K562 (cell line): ENCODE measurements around the gene PPP1R12C. TPM values are rescaled to one million over a fixed set of nuclear protein-coding genes. Genes with fewer than 3 reads are reported as not detected.

Source experiments
- ATAC-seq: fragments of 200-7000 bp; cut with Tn5 transposase; 3 replicates; pipeline ENCODE4 v1.9.1; 2020; ENCODE audit warnings: moderate library complexity
- BruUV-seq: library from RNA; stranded (reverse); fragments of 400-500 nt; replicated peaks from 2 replicates; lab custom pipeline; 2021; lab: Mats Ljungman, UMichigan
- CTCF ChIA-PET: fragments of 300-600 bp; formaldehyde crosslinking; extraction: SDS; loops from one replicate; lab custom pipeline; 2021; ENCODE audit warnings: low intra/inter-chr PET ratio; lab: Yijun Ruan, JAX
- POLR2A ChIA-PET: fragments of 300-600, 350-650 bp; sonication (Branson Sonifier 250); formaldehyde crosslinking; extraction: SDS; loops from one replicate; lab custom pipeline; 2021; ENCODE audit warnings: antibody characterized with exemption, inconsistent platforms; lab: Yijun Ruan, JAX
- DNase-seq, 4 experiments: peaks; one replicate each; pipeline versions ENCODE4 v3.0.0 to v3.0.0-alpha.2; 2011 to 2018; ENCODE audit warnings: low spot score in 3 of 4, mixed read lengths in 3 of 4; ENCODE audit errors: extremely low read depth in 1 of 4
- FAIRE-seq: peaks from 2 replicates; lab custom pipeline; 2011; peaks lifted over from hg19 to GRCh38; lab: Jason Lieb, UNC
- H2AFZ ChIP-seq: 2 replicates; pipeline ENCODE4 v1.6.0; 2011; ENCODE audit warnings: low read depth, low read length, control low read depth, inconsistent platforms
- H3K27ac ChIP-seq: fragments of 200-600 bp; 3 replicates; pipeline ENCODE4 v1.8.0; 2011; ENCODE audit warnings: low read depth, mild to moderate bottlenecking, control low read depth, inconsistent platforms, low read length, moderate library complexity, mixed read lengths; ENCODE audit errors: extremely low read depth
- H3K27me3 ChIP-seq, 2 experiments: fragments of 300-600 bp in 1 of 2; 2 replicates in 1 of 2; 3 replicates in 1 of 2; pipeline versions ENCODE4 v1.6.0 to v1.8.0; 2011; ENCODE audit warnings: inconsistent platforms in 2 of 2, low read length in 2 of 2, mild to moderate bottlenecking in 1 of 2, mixed read lengths in 1 of 2, moderate library complexity in 1 of 2; ENCODE audit not compliant: control insufficient read depth in 2 of 2, insufficient read depth in 2 of 2
- H3K36me3 ChIP-seq: fragments of 300-600 bp; 3 replicates; pipeline ENCODE4 v1.8.0; 2011; ENCODE audit warnings: mild to moderate bottlenecking, low read length, inconsistent platforms; ENCODE audit not compliant: control insufficient read depth, insufficient read depth
- H3K4me1 ChIP-seq, 2 experiments: fragments of 200-600 bp in 1 of 2; replicated peaks in 1 of 2; 2 replicates in 1 of 2; 3 replicates in 1 of 2; pipeline versions ENCODE4 v1.5.1 to v1.8.0; 2011; ENCODE audit warnings: inconsistent platforms in 2 of 2, low read length in 2 of 2, mild to moderate bottlenecking in 1 of 2, mixed read lengths in 1 of 2, moderate library complexity in 1 of 2; ENCODE audit not compliant: control insufficient read depth in 2 of 2, insufficient read depth in 2 of 2
- H3K4me2 ChIP-seq: 2 replicates; pipeline ENCODE4 v1.6.1; 2011; ENCODE audit warnings: low read length, control low read depth, inconsistent platforms, mixed read lengths; ENCODE audit not compliant: insufficient read depth
- H3K4me3 ChIP-seq: fragments of 200-600 bp; sonication (generic), shearing (Covaris generic); 2 replicates; pipeline ENCODE4 v1.5.1; 2016; ENCODE audit warnings: control low read depth, inconsistent platforms
- H3K79me2 ChIP-seq: fragments of 200-600 bp; 3 replicates; pipeline ENCODE4 v1.8.0; 2011; ENCODE audit warnings: low read length, inconsistent platforms; ENCODE audit not compliant: control insufficient read depth, insufficient read depth
- H3K9ac ChIP-seq, 2 experiments: 2 replicates each; pipeline versions ENCODE4 v1.6.0 to v1.6.1; 2011; ENCODE audit warnings: low read depth in 2 of 2, low read length in 2 of 2, control low read depth in 1 of 2, inconsistent platforms in 1 of 2, mild to moderate bottlenecking in 1 of 2, mixed read lengths in 1 of 2; ENCODE audit not compliant: insufficient read depth in 1 of 2
- H3K9me1 ChIP-seq: one replicate; pipeline ENCODE4 v1.6.0; 2011; ENCODE audit warnings: inconsistent platforms, mild to moderate bottlenecking, low read length, moderate library complexity; ENCODE audit not compliant: control insufficient read depth, insufficient read depth
- H3K9me3 ChIP-seq: replicated peaks from 2 replicates; pipeline ENCODE4 v1.5.1; 2011; ENCODE audit warnings: low read depth, low read length, inconsistent platforms; ENCODE audit not compliant: control insufficient read depth, insufficient read depth
- H4K20me1 ChIP-seq: replicated peaks from 2 replicates; pipeline ENCODE4 v1.6.1; 2011; ENCODE audit warnings: low read length, inconsistent platforms, mixed read lengths; ENCODE audit not compliant: control insufficient read depth, insufficient read depth
- FOXM1 ChIP-seq, 2 experiments: fragments of 450-650 bp in 1 of 2; sonication (generic) in 1 of 2; formaldehyde crosslinking in 1 of 2; IDR thresholded peaks; 2 replicates each; pipeline versions ENCODE4 v1.6.1 to v1.9.0; 2017 to 2022; ENCODE audit warnings: low read depth in 2 of 2, mild to moderate bottlenecking in 2 of 2, missing genetic modification reagents in 1 of 2, moderate library complexity in 1 of 2
- ZNF655 ChIP-seq: fragments of 250-450 bp; sonication (Bioruptor Pico); IDR thresholded peaks from 2 replicates; pipeline ENCODE4 v1.5.0; 2021
- ZNF696 ChIP-seq: fragments of 250-450 bp; sonication (Bioruptor Pico); conservative IDR thresholded peaks from 2 replicates; pipeline ENCODE4 v1.4.0; 2020; ENCODE audit warnings: mild to moderate bottlenecking, moderate library complexity
- WGBS: fragments of 100-300 bp; shearing (Covaris generic); methylation state at CpG from one replicate; pipeline ENCODE4 v1.1.6; 2016; ENCODE audit warnings: low coverage, mixed read lengths; ENCODE audit not compliant: insufficient coverage; ENCODE audit errors: missing lambda C conversion rate; 5-methylcytosine and 5-hydroxymethylcytosine counted together
- in situ Hi-C: fragments of 300-500 bp; cut with MboI; formaldehyde crosslinking; loops from 4 replicates; pipeline ENCODE4 v1.15.0; 2018; ENCODE audit warnings: inconsistent platforms, mixed read lengths
- intact Hi-C: fragments of 100-400 bp; cut with micrococcal nuclease; formaldehyde crosslinking; loops from 2 replicates; pipeline ENCODE4 v1.14.2; 2022
- polyA plus RNA-seq, 8 experiments: library from polyadenylated mRNA; depleted of rRNA in 4 of 8; stranded (reverse) in 5 of 8; unstranded in 3 of 8; fragments of >200 nt; fragmentation: Nextera tagmentation in 2 of 8; fragmentation: Illumina TruSeq in 1 of 8; extraction: Ambion mirVana in 2 of 8; extraction: Trizol in 1 of 8; gene quantifications; 2 replicates each; pipeline versions ENCODE4 v1.2.1 to v1.2.3, GENCODE V29; 2011 to 2014; ENCODE audit warnings: inconsistent platforms in 1 of 8, missing spikeins in 1 of 8
- total RNA-seq, 7 experiments: library from RNA; depleted of rRNA in 6 of 7; stranded (reverse); fragments of >200 nt in 6 of 7; fragmentation: Illumina TruSeq in 2 of 7; extraction: Trizol in 2 of 7; gene quantifications; 2 replicates each; pipeline versions ENCODE4 v1.2.1 to v1.2.3, GENCODE V29; 2011 to 2021; ENCODE audit warnings: low replicate concordance in 1 of 7
- TF ChIP-seq, protein P1 (sequence below): fragments of 200-600 bp; sonication (generic); IDR thresholded peaks from one replicate; pipeline ENCODE4 v1.6.1; 2012; ENCODE audit warnings: mild to moderate bottlenecking, low read depth, low read length, inconsistent platforms

The PPP1R12C gene
- total and polyA plus RNA-seq, 9 of the 15 experiments (the other 6 are each of a cell fraction or from before 2014, with no cell fraction given): 1.8 to 136 (median 33.7) TPM

DNA sequence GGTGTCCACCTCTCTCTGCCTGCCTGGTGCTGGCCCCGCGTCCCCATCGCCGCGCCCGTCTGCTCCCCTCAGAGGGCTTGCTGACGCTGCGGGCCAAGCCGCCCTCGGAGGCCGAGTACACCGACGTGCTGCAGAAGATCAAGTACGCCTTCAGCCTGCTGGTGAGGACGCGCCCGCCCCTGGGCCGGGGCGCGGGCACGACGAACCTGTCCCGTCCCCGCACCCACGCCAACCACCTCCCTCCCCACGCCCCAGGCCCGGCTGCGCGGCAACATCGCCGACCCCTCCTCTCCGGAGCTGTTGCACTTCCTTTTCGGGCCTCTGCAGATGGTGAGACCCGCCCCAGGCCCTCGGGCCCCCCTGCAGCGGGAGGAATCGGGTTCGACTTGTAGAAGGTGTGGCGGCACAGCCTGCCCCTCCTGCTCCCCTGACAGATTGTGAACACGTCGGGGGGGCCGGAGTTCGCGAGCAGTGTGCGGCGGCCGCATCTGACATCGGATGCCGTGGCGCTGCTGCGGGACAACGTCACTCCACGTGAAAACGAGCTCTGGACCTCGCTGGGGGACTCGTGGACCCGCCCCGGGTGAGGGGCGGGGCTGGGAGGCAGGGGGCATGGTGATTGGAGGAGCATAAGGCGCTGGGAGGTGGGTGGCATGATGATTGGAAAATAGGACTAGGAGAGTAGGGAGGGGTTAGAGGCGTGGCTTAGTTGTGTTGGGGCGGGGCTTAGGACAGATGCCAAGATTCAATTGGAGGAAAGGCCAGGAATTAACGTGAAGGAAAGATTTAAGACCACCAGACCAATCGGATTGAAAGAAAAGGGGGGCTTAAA is 35.2 kb downstream of the PPP1R12C start (continued):
- no peak for TF ChIP-seq FOXM1 (IDR thresholded peaks at IDR 0.05; ENCODE audit: low read depth)
- TF ChIP-seq FOXM1 (CRISPR knock-in tag; IDR thresholded peaks at IDR 0.05; ENCODE audit: low read depth): no peak
- TF ChIP-seq ZNF696 (CRISPR knock-in tag): no peak
- no peak for TF ChIP-seq ZNF655 (CRISPR knock-in tag)

GRCh38 chr19:55081770-55082019 is 35.7 kb downstream of the PPP1R12C start:
- BruUV-seq: no TSS peak
- Histone ChIP-seq H3K9me1 (no peaks in the 10 kb centered on the region), H3K36me3 (peaks cover 7% of the 10 kb centered on the region; the same call in 1 of the 3 replicates), H3K9me3 (no peaks in the 10 kb centered on the region), H3K27me3 (no peaks in the 10 kb centered on the region), H4K20me1 (no peaks in the 10 kb centered on the region), H3K9ac (no peak overlapping the region), H3K27ac (no peak overlapping the region), H3K4me3 (no peak overlapping the region), H3K79me2 (peaks cover 7% of the 10 kb centered on the region; the same call in 2 of the 3 replicates), H2AFZ (no peak overlapping the region), H3K4me1 (peaks cover 0 to 55% of the 10 kb centered on the region in 2 experiments; a peak in 3 of 5 replicates), H3K4me2 (no peak overlapping the region)
- intact Hi-C loops (loop anchor here (10.0 kb wide), 1 partner anchor 333 kb away; no protein-coding TSS in a partner anchor), in situ Hi-C loops (no loop called here)
- WGBS: 84% methylated on average over 12 of the region's 22 CpGs
- no peak for FAIRE-seq
- POLR2A ChIA-PET: no interaction called here
- ATAC-seq: no peak
- CTCF ChIA-PET: no interaction called here
- DNase-seq: no peak
- TF ChIP-seq, protein P1, sequence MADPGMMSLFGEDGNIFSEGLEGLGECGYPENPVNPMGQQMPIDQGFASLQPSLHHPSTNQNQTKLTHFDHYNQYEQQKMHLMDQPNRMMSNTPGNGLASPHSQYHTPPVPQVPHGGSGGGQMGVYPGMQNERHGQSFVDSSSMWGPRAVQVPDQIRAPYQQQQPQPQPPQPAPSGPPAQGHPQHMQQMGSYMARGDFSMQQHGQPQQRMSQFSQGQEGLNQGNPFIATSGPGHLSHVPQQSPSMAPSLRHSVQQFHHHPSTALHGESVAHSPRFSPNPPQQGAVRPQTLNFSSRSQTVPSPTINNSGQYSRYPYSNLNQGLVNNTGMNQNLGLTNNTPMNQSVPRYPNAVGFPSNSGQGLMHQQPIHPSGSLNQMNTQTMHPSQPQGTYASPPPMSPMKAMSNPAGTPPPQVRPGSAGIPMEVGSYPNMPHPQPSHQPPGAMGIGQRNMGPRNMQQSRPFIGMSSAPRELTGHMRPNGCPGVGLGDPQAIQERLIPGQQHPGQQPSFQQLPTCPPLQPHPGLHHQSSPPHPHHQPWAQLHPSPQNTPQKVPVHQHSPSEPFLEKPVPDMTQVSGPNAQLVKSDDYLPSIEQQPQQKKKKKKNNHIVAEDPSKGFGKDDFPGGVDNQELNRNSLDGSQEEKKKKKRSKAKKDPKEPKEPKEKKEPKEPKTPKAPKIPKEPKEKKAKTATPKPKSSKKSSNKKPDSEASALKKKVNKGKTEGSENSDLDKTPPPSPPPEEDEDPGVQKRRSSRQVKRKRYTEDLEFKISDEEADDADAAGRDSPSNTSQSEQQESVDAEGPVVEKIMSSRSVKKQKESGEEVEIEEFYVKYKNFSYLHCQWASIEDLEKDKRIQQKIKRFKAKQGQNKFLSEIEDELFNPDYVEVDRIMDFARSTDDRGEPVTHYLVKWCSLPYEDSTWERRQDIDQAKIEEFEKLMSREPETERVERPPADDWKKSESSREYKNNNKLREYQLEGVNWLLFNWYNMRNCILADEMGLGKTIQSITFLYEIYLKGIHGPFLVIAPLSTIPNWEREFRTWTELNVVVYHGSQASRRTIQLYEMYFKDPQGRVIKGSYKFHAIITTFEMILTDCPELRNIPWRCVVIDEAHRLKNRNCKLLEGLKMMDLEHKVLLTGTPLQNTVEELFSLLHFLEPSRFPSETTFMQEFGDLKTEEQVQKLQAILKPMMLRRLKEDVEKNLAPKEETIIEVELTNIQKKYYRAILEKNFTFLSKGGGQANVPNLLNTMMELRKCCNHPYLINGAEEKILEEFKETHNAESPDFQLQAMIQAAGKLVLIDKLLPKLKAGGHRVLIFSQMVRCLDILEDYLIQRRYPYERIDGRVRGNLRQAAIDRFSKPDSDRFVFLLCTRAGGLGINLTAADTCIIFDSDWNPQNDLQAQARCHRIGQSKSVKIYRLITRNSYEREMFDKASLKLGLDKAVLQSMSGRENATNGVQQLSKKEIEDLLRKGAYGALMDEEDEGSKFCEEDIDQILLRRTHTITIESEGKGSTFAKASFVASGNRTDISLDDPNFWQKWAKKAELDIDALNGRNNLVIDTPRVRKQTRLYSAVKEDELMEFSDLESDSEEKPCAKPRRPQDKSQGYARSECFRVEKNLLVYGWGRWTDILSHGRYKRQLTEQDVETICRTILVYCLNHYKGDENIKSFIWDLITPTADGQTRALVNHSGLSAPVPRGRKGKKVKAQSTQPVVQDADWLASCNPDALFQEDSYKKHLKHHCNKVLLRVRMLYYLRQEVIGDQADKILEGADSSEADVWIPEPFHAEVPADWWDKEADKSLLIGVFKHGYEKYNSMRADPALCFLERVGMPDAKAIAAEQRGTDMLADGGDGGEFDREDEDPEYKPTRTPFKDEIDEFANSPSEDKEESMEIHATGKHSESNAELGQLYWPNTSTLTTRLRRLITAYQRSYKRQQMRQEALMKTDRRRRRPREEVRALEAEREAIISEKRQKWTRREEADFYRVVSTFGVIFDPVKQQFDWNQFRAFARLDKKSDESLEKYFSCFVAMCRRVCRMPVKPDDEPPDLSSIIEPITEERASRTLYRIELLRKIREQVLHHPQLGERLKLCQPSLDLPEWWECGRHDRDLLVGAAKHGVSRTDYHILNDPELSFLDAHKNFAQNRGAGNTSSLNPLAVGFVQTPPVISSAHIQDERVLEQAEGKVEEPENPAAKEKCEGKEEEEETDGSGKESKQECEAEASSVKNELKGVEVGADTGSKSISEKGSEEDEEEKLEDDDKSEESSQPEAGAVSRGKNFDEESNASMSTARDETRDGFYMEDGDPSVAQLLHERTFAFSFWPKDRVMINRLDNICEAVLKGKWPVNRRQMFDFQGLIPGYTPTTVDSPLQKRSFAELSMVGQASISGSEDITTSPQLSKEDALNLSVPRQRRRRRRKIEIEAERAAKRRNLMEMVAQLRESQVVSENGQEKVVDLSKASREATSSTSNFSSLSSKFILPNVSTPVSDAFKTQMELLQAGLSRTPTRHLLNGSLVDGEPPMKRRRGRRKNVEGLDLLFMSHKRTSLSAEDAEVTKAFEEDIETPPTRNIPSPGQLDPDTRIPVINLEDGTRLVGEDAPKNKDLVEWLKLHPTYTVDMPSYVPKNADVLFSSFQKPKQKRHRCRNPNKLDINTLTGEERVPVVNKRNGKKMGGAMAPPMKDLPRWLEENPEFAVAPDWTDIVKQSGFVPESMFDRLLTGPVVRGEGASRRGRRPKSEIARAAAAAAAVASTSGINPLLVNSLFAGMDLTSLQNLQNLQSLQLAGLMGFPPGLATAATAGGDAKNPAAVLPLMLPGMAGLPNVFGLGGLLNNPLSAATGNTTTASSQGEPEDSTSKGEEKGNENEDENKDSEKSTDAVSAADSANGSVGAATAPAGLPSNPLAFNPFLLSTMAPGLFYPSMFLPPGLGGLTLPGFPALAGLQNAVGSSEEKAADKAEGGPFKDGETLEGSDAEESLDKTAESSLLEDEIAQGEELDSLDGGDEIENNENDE: no peak
- TF ChIP-seq ZNF655 (CRISPR knock-in tag): no peak
